Activated CD8-positive, alpha-beta T cell treated with anti-CD3 and anti-CD28 coated beads for 36 hours (primary cell): ENCODE data around the gene RFC2. TPM values are rescaled to one million over a fixed set of nuclear protein-coding genes. Genes with fewer than 3 reads are reported as not detected.

Experiments used
- ATAC-seq: fragments of 200-7000 bp; cut with Tn5 transposase; one replicate; pipeline ENCODE4 v1.10.0; 2021; ENCODE audit warnings: mild to moderate bottlenecking, moderate library complexity
- CTCF ChIA-PET: fragments of 350-600 bp; sonication (Branson Sonifier 250); formaldehyde crosslinking; loops from one replicate; lab custom pipeline; 2021; ENCODE audit warnings: antibody characterized with exemption; lab: Charles Lee
- POLR2A ChIA-PET: fragments of 350-600 bp; sonication (Branson Sonifier 250); formaldehyde crosslinking; loops from one replicate; lab custom pipeline; 2021; ENCODE audit warnings: antibody characterized with exemption; lab: Charles Lee
- DNase-seq: peaks from one replicate; pipeline ENCODE4 v3.0.0-alpha.2; 2020
- H3K27ac Mint-ChIP-seq: one replicate; pipeline ENCODE4 v1.8.0; 2021; ENCODE audit warnings: mild to moderate bottlenecking, mixed read lengths
- H3K27me3 Mint-ChIP-seq: one replicate; pipeline ENCODE4 v1.8.0; 2021; ENCODE audit warnings: mixed read lengths
- H3K36me3 Mint-ChIP-seq: one replicate; pipeline ENCODE4 v1.8.0; 2021; ENCODE audit warnings: low read depth, mixed read lengths
- H3K4me1 Mint-ChIP-seq: one replicate; pipeline ENCODE4 v1.8.0; 2021; ENCODE audit warnings: low read depth, mixed read lengths
- H3K4me3 Mint-ChIP-seq: one replicate; pipeline ENCODE4 v1.8.0; 2021; ENCODE audit warnings: mild to moderate bottlenecking, moderate library complexity, mixed read lengths
- H3K9me3 Mint-ChIP-seq: one replicate; pipeline ENCODE4 v1.8.0; 2021; ENCODE audit warnings: mixed read lengths
- CTCF ChIP-seq: fragments of 200-600 bp; IDR thresholded peaks from one replicate; pipeline ENCODE4 v1.8.0; 2022; ENCODE audit warnings: antibody characterized with exemption, mild to moderate bottlenecking
- intact Hi-C: fragments of 100-400 bp; cut with micrococcal nuclease; formaldehyde crosslinking; loops from one replicate; pipeline ENCODE4 v1.10.0; 2022
- total RNA-seq, 2 experiments: library from RNA; stranded (reverse); gene quantifications; one replicate each; pipeline ENCODE4 v1.2.3, GENCODE V29; 2021

Gene RFC2
- total RNA-seq, 2 experiments from 2014 or later = 90.7 to 91.8 TPM

- intact Hi-C loops = no loop called here
Measured at GRCh38 chr7:74267756-74268565, 13.8 kb upstream of the RFC2 start.

DNA sequence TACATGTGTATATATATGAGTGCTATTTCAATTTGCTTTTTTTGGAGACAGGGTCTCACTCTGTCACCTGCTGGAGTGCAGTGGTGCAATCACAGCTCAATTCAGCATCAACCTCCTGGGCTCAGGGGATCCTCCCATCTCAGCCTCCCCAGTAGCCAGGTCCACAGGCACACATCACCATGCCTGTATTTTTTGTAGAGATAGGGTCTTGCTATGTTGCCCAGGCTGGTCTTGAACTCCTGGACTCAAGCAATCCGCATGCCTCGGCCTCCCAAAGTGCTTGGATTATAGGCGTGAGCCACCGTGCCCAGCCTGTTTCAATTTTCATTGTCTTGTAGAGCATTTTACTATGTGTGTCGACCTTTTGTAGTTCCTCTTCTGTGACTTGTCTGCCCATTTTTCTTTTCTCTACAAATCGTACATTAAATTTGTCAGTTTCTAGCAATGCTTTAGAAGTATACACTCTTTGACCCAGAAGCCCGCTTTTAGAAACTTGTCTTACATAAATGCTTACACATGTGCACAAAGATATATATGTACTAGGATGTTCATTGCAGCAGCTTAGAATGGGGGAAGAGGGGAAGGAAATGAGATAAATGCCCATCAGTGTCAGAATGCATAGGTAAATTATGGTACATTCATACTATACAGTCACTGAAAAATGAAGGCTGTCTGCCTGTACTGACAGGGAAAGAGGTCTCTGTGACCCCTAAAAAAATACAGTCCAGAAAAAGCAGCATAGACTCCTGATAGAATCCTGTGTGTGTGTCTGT, 12.2 kb upstream of the RFC2 start:
- Mint-ChIP-seq H3K4me3 (no peak overlapping the region), H3K4me1 (no peaks in the 10 kb centered on the region), H3K9me3 (no peaks in the 10 kb centered on the region), H3K36me3 (no peaks in the 10 kb centered on the region), H3K27me3 (peaks cover 8% of the 10 kb centered on the region), H3K27ac (no peak overlapping the region)
- ChIA-PET CTCF (interaction anchor here (1.3 kb wide), 1 partner anchor 134 kb away, joined by 4 read pairs; no protein-coding TSS in a partner anchor), POLR2A (no interaction called here)
- intact Hi-C loops = no loop called here
- ATAC-seq (no peak), DNase-seq (no peak)
- no peak for TF ChIP-seq CTCF

More at GRCh38 chr7:74267756-74268565, 13.8 kb upstream of the RFC2 start:
- peaks cover 8% of the 10 kb centered on the region for H3K27me3 Mint-ChIP-seq
- no peak overlapping the region for H3K27ac Mint-ChIP-seq
- no peak for ATAC-seq
- H3K4me3 Mint-ChIP-seq = no peak overlapping the region
- ChIA-PET CTCF (interaction anchor here (1.0 to 1.5 kb wide), 2 partner anchors 62 to 133 kb away, joined by 3 to 5 read pairs; no protein-coding TSS in a partner anchor), POLR2A (no interaction called here)
- no peaks in the 10 kb centered on the region for H3K36me3 Mint-ChIP-seq
- no peak for DNase-seq
- no peaks in the 10 kb centered on the region for H3K9me3 Mint-ChIP-seq
- TF ChIP-seq CTCF = no peak
- H3K4me1 Mint-ChIP-seq = peaks cover 11% of the 10 kb centered on the region

- peaks cover 5% of the 10 kb centered on the region for H3K27me3 Mint-ChIP-seq
- no peaks in the 10 kb centered on the region for H3K9me3 Mint-ChIP-seq
- intact Hi-C loops = no loop called here
- ATAC-seq = no peak
- no peak for TF ChIP-seq CTCF
- POLR2A ChIA-PET = interaction anchor here (1.1 kb wide), 1 partner anchor 9 kb away, joined by 3 read pairs; no protein-coding TSS in a partner anchor
- no peak overlapping the region for H3K4me3 Mint-ChIP-seq
- H3K27ac Mint-ChIP-seq = no peak overlapping the region
- no peaks in the 10 kb centered on the region for H3K36me3 Mint-ChIP-seq
- CTCF ChIA-PET = interaction anchor here (2.1 kb wide), 1 partner anchor 138 kb away, joined by 8 read pairs; no protein-coding TSS in a partner anchor
- H3K4me1 Mint-ChIP-seq = no peaks in the 10 kb centered on the region
- DNase-seq = no peak
Measured at GRCh38 chr7:74263399-74264120, 9.4 kb upstream of the RFC2 start.

GRCh38 chr7:74262639-74263398, 8.6 kb upstream of the RFC2 start:
- H3K27me3 Mint-ChIP-seq = peaks cover 2% of the 10 kb centered on the region
- no peak overlapping the region for H3K4me3 Mint-ChIP-seq
- intact Hi-C loops = no loop called here
- no peaks in the 10 kb centered on the region for H3K4me1 Mint-ChIP-seq
- H3K36me3 Mint-ChIP-seq = no peaks in the 10 kb centered on the region
- no peaks in the 10 kb centered on the region for H3K9me3 Mint-ChIP-seq
- DNase-seq (no peak), ATAC-seq (no peak)
- H3K27ac Mint-ChIP-seq = no peak overlapping the region
- no peak for TF ChIP-seq CTCF
- ChIA-PET CTCF (interaction anchor here (2.1 kb wide), 1 partner anchor 138 kb away, joined by 8 read pairs; no protein-coding TSS in a partner anchor), POLR2A (no interaction called here)
